G401 (cell line): ENCODE measurements around the gene C18orf32. TPM values are rescaled to one million over a fixed set of nuclear protein-coding genes. Genes with fewer than 3 reads are reported as not detected.

ENCODE experiments used
- DNase-seq: peaks from one replicate; pipeline ENCODE4 v3.0.0-alpha.2; 2015; ENCODE audit warnings: low spot score
- in situ Hi-C: cut with HindIII; loops from 2 replicates; pipeline ENCODE4 v1.10.0; 2016; ENCODE audit warnings: low sequenced_read_pairs, mixed read lengths
- total RNA-seq: library from RNA; depleted of rRNA; stranded (reverse); fragments of >200 nt; shearing (Covaris generic); gene quantifications from 2 replicates; pipeline ENCODE4 v1.2.3, GENCODE V29; 2014; rRNA removed

Gene C18orf32
- total RNA-seq, 1 experiment from 2014 or later, result 43.1 TPM

- no peak for DNase-seq
- in situ Hi-C loops, result no loop called here
These were observed 45.6 kb downstream of the C18orf32 start for GRCh38 chr18:49441338-49441938.

DNA sequence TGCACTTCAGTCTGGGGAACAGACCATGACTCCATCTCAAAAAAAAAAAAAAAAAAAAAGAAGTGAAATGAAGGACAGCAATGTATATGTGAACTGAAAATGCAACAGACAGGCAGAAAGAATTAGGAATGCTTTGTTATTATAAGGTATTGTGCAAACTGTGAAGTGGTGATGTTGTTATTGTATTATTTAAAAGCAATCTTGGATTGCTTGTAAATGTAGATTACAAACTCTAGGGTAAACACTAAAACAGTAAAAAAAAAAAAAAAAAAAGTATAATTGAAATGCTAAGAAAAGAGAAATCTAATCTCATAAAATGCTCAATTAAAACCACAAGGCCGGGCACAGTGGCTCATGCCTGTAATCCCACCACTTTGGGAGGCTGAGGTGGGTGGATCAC, 51.9 kb downstream of the C18orf32 start:
- no peak for DNase-seq
- in situ Hi-C loops, result no loop called here

DNA sequence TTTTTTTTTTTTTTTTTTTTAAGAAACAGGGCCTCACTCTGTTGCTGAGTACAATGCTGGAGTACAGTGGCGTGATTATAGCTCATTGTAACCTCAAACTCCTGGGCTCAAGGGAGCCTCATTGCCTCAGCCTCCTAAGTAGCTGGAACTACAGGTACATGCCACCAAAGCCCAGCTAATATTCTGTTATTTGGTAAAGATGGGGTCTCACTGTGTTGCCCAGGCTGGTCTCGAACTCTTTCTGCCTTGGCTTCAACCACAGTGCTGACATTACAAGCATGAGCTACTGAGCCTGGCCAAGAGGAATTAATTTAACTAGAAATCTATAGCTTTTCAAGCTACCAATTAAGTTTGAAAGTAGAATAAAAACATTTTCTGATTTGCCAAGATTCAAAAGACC, 54.4 kb downstream of the C18orf32 start:
- in situ Hi-C loops, result no loop called here
- DNase-seq, result no peak

DNA sequence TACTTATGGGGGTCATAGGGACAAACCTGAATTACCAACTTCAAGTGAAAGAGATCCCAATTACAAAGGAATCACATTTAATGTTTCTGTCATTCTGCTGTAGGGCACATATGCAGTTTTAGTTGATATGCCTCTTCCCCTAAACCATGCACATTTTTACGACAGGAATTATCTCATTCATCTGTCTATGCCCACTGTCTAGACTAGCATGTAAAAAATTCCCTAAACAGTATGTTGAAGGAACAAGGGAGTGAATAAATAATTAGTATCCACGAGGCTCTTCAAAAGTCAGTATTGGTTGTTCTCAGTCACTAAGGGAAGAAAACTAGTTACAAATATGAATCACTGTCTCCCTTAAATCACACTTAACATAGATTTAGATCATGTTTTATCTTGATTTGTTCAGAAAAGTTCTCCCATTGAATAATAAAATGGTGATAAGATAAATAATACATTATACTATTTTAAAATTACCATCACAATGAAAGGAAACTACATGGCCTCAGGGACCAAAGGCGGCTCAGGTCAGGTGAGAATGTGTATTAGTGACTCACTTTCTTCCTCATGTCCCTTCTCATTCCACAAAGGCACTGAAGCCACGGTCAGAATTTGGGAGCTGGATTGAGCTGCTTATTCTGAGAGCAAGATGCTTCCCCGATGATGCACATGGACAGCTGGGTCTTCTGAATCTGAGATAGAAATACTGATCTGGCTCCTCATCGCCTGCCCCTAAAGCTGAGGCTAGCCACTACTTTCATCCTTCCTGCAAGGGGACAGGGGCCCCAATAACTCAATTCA, 55.7 kb downstream of the C18orf32 start:
- no peak for DNase-seq
- in situ Hi-C loops, result no loop called here

Other genes with a start within 250 kb of the C18orf32 start
- gene DYM, start 26.6 kb downstream of the C18orf32 start, total RNA-seq, result 137 and 164 TPM in 2 replicates
- gene RPL17, start 5.2 kb upstream of the C18orf32 start, total RNA-seq, result 3,937 and 4,835 TPM in 2 replicates
- 9.0 and 15.0 TPM in 2 replicates for gene LIPG, start 74.8 kb upstream of the C18orf32 start, total RNA-seq